HG02870 (cell line): Measurements from ENCODE around the gene LLGL2.

Experiments used
- ATAC-seq: cut with Tn5 transposase; IDR thresholded peaks from one replicate; pipeline ENCODE4 v1.9.1; 2021; ENCODE audit warnings: mild to moderate bottlenecking, moderate library complexity; ENCODE audit not compliant: unreplicated experiment

The LLGL2 gene

DNA sequence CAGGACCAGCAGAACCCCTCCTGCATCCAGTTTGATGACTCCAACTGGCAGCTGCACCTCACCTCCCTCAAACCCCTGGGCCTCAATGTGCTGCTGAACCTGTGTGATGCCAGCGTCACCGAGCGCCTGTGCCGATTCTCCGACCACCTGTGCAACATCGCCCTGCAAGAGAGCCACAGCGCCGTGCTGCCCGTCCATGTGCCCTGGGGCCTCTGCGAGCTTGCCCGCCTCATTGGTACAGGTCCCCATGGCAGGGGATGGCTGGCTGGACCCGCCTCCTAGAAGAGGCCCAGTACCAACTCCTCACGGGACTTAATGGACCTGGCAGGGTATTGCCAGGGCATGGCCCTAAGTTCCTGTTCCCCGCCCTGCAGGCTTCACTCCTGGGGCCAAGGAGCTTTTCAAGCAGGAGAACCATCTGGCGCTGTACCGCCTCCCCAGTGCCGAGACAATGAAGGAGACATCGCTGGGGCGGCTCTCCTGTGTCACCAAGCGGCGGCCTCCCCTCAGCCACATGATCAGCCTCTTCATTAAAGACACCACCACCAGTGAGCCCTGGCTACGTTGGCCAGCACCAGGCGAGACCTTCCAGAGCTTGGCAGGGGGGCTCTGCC, 32.8 kb upstream of the LLGL2 start:
- no peak for ATAC-seq

GRCh38 chr17:75493476-75494129, 31.9 kb upstream of the LLGL2 start:
- no peak for ATAC-seq

DNA sequence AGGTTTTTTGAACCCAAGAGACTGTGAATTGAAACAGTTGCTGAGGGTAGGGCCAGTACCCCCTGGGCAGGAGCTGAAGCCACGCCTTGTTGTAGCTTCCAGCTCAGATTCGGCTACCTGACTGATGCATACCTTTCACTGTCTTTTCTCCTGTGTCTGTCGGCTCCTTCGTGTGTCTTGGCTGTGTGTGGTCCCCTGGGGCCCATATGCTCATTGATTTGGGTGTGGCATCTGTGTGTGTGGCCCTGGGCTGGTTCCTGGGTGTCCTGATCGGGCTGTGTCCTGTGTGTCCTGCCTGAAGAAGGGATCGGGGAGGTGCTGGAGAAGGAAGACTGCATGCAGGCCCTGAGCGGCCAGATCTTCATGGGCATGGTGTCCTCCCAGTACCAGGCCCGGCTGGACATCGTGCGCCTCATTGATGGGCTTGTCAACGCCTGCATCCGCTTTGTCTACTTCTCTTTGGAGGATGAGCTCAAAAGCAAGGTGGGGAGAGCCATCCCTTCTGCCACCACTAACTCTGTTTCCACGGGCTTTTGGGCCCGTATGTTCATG, 31.1 kb upstream of the LLGL2 start:
- no peak for ATAC-seq

GRCh38 chr17:75496005-75496404, 29.5 kb upstream of the LLGL2 start:
- ATAC-seq = no peak

- ATAC-seq = no peak
Observed at GRCh38 chr17:75498039-75498725, 27.3 kb upstream of the LLGL2 start.

DNA sequence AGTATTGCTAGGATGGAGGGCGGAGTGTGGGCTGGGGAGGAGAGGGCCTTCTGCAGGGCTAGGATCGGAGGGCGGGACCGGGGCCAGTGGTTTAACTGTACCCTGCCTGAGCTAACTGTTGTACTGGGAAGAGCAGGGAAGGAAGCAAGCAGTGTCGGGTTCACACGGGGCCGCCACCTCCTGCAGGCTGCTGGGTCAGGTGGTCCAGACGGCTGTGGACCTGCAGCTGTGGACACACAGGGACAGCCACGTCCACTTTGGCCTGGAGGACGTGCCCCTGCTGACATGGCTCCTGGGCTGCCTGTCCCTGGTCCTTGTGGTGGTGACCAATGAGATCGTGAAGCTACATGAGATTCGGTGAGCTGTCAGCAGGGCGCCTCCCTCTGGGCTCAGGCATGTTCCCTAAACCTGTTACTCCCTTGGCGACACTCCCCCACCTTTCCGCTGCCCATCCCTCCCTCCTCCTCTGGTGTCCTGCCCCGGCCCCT, 26.7 kb upstream of the LLGL2 start:
- ATAC-seq = no peak

- ATAC-seq = no peak
Observed at GRCh38 chr17:75499313-75500022, 26.0 kb upstream of the LLGL2 start.

GRCh38 chr17:75500419-75501216, 24.9 kb upstream of the LLGL2 start:
- ATAC-seq = no peak

DNA sequence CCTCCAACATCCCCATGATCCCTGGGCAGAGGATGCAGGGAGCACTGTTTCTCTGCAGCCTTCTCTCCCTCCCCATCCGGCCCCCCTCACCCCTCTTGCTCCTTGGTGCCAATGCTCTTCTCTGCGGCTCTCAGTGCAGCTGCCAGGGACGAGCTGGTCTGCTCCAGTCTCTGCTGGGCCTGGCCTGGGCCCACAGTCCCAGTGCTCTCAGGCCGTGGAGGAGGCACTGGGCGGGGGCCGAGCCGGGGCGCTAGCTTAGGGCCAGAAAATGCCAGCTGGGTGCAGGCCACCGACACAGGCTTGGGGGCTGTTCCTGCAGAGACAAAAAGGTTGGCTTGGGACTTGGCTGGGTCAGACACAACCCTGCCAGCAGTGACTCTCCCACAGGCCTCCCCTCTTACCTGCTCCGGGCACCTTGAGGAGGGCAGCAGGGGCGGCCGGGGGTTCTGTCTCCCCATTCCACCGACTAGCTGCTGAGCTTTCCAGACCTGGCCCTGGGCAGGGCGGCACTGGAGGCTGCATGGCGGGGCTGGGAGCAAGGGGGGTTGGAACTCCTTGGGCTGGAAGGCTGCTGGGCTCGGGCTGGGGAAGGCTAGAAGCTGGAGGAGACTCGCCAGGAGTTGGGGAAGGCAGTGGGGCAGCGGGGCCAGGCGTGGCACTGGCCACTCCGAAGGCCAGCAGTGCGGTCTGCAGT, 24.0 kb upstream of the LLGL2 start:
- ATAC-seq = no peak

DNA sequence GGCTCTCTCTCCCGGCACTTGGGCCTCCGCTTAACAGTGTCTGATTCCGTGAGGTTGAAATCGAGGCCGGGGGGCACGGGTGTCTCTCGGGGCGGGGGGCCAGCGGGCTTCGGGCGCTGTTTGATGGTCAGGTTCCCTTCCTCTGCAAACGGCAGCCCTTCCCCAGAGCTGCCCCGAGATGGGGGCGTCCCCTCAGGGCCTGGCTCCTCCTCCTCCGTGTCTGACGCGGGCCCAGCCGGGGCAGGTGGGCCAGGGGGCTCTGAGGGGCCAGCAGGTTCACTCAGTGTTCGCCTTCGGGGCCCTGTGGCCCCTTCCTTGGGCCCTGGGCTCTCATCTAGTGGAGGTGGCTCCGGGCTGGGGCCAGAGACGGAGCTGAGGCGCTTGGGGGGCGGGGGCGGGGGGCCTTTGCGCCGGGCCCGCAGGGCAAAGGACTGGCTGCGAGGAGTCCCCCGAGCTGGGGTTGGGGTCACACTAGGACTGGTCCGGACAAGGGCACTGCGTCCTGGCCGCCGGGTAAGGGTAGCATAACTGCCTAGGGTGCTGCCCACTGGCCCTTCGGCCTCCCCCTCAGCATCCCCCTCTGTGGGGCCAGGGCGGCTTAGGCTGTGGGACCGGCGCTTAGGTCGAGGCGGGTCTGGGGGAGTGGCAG, 23.3 kb upstream of the LLGL2 start:
- ATAC-seq = no peak

- ATAC-seq = no peak
Observed at GRCh38 chr17:75502721-75503329, 22.7 kb upstream of the LLGL2 start.

GRCh38 chr17:75503337-75503950, 22.1 kb upstream of the LLGL2 start:
- ATAC-seq = no peak

DNA sequence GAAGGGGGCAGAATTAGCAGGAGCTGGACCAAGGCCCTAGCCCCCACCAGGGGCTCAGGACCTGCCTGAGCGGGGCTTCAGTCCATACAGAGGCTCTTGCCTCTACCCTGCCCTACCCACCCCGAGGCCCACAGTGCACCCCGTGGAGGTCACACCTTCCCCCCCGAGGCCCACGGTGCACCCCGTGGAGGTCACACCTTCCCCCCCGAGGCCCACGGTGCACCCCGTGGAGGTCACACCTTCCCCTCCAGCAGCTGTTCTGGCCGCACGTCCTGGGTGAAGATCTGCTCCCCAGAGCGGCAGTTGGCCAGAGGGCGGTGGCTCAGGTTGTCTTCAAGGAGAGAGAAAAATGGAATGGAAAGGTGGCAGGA, 21.5 kb upstream of the LLGL2 start:
- ATAC-seq = no peak

GRCh38 chr17:75504347-75505151, 20.9 kb upstream of the LLGL2 start:
- ATAC-seq = no peak

- ATAC-seq = no peak
Observed at GRCh38 chr17:75505152-75505409, 20.4 kb upstream of the LLGL2 start.

- ATAC-seq = no peak
Observed at GRCh38 chr17:75505640-75506039, 19.9 kb upstream of the LLGL2 start.

DNA sequence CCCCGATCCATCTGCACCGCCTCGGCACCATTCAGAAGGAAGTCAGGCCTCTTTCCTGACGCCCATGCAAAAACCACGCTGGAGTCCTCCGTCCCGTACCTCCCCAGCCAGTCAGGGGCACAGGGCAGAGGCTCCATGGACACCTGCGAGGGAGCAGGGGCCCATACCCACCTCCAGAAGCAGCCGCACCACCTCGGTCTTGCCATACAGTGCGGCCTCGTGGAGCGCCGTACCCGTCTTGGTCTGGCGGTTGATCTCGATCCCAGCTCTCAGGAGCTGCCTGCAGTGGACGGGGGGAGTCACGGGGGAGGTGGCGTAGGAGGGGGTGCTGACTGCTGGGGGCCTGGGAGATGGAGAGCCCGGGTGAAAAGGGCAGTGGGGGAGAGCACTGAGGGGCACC, 19.4 kb upstream of the LLGL2 start:
- ATAC-seq = no peak

DNA sequence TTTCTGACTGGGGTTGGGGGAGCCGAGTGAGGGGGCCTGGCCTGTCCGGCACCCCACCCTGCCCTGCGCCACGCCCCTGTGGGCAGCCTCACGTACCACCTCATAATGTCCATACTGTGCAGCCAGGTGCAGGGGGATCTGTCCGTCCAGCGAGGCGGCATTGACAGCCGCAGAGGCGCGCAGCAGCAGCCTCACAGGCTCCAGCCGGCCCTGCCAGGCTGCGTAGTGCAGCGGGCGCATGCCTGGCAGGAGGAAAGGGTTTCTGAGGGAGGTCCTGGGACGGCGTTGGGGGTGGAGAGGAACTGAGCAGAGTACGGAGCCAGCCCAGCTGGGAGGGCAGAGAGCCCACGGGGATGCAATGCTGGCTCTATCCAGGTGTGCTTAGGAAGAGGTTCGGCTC, 18.6 kb upstream of the LLGL2 start:
- ATAC-seq = no peak
